Calu3 (cell line): ENCODE measurements around the gene POC1A. TPM values are rescaled to one million over a fixed set of nuclear protein-coding genes. Genes with fewer than 3 reads are reported as not detected.

Experiments used
- BruUV-seq: library from RNA; stranded (reverse); fragments of 400-500 nt; replicated peaks from 2 replicates; lab custom pipeline; 2021; lab: Mats Ljungman, UMichigan
- CTCF ChIA-PET: fragments of 300-600 bp; sonication (Branson Sonifier 250); formaldehyde crosslinking; loops from one replicate; lab custom pipeline; 2022; ENCODE audit warnings: antibody characterized with exemption; lab: Charles Lee
- DNase-seq: peaks from one replicate; pipeline ENCODE4 v3.0.0; 2022
- H3K27ac Mint-ChIP-seq: one replicate; pipeline ENCODE4 v1.8.0; 2022; ENCODE audit warnings: mixed read lengths; ENCODE audit not compliant: unreplicated experiment
- H3K27me3 Mint-ChIP-seq: one replicate; pipeline ENCODE4 v1.8.0; 2022; ENCODE audit warnings: mixed read lengths; ENCODE audit not compliant: unreplicated experiment
- H3K36me3 Mint-ChIP-seq: one replicate; pipeline ENCODE4 v1.8.0; 2022; ENCODE audit warnings: mild to moderate bottlenecking, moderate library complexity, mixed read lengths; ENCODE audit not compliant: insufficient read depth, unreplicated experiment
- H3K4me1 Mint-ChIP-seq: one replicate; pipeline ENCODE4 v1.8.0; 2022; ENCODE audit warnings: mild to moderate bottlenecking, low read depth, mixed read lengths; ENCODE audit not compliant: unreplicated experiment
- H3K4me3 Mint-ChIP-seq: one replicate; pipeline ENCODE4 v1.8.0; 2022; ENCODE audit warnings: mild to moderate bottlenecking, low read depth, moderate library complexity, mixed read lengths; ENCODE audit not compliant: unreplicated experiment
- H3K9me3 Mint-ChIP-seq: one replicate; pipeline ENCODE4 v1.8.0; 2022; ENCODE audit warnings: low read depth, mixed read lengths; ENCODE audit not compliant: unreplicated experiment
- CTCF ChIP-seq: fragments of 200-600 bp; IDR thresholded peaks from one replicate; pipeline ENCODE4 v1.8.0; 2022; ENCODE audit warnings: antibody characterized with exemption; ENCODE audit not compliant: unreplicated experiment
- intact Hi-C: fragments of 100-400 bp; cut with micrococcal nuclease; formaldehyde crosslinking; loops from one replicate; pipeline ENCODE4 v1.10.0; 2022; ENCODE audit not compliant: unreplicated experiment
- total RNA-seq: library from RNA; stranded (reverse); gene quantifications from 2 replicates; pipeline ENCODE4 v1.2.3, GENCODE V29; 2022

POC1A gene
- total RNA-seq, 1 experiment from 2014 or later: 26.9 TPM

- peaks cover 11% of the 10 kb centered on the region for H3K36me3 Mint-ChIP-seq
- H3K9me3 Mint-ChIP-seq: no peaks in the 10 kb centered on the region
- no peak for TF ChIP-seq CTCF
- no peak overlapping the region for H3K27ac Mint-ChIP-seq
- no peaks in the 10 kb centered on the region for H3K4me1 Mint-ChIP-seq
- no peak for DNase-seq
- H3K4me3 Mint-ChIP-seq: no peak overlapping the region
- no TSS peak for BruUV-seq
- intact Hi-C loops: loop anchor here (1.0 to 5.0 kb wide), 2 partner anchors 88 to 144 kb away; partner anchors contain the start of gene DUSP7
- CTCF ChIA-PET: no interaction called here
- no peaks in the 10 kb centered on the region for H3K27me3 Mint-ChIP-seq
Observed at GRCh38 chr3:52144796-52145735, 9.2 kb downstream of the POC1A start.

GRCh38 chr3:52144034-52144795, 10.0 kb downstream of the POC1A start:
- intact Hi-C loops: loop anchor here (1.0 to 5.0 kb wide), 2 partner anchors 87 to 143 kb away; partner anchors contain the start of gene DUSP7
- no TSS peak for BruUV-seq

GRCh38 chr3:52143616-52144015, 10.6 kb downstream of the POC1A start:
- Mint-ChIP-seq H3K4me1 (no peaks in the 10 kb centered on the region), H3K36me3 (peaks cover 11% of the 10 kb centered on the region), H3K4me3 (no peak overlapping the region), H3K27ac (no peak overlapping the region), H3K27me3 (no peaks in the 10 kb centered on the region), H3K9me3 (no peaks in the 10 kb centered on the region)
- DNase-seq: no peak
- intact Hi-C loops: loop anchor here (1.0 to 5.0 kb wide), 2 partner anchors 86 to 142 kb away; partner anchors contain the start of gene DUSP7
- CTCF ChIA-PET: interaction anchor here (1.0 kb wide), 1 partner anchor 90 kb away, joined by 3 read pairs; no protein-coding TSS in a partner anchor
- TF ChIP-seq CTCF: no peak
- no TSS peak for BruUV-seq

More at GRCh38 chr3:52144034-52144795, 10.0 kb downstream of the POC1A start:
- no peak overlapping the region for H3K4me3 Mint-ChIP-seq
- H3K27ac Mint-ChIP-seq: no peak overlapping the region
- CTCF ChIA-PET: no interaction called here
- no peaks in the 10 kb centered on the region for H3K27me3 Mint-ChIP-seq
- TF ChIP-seq CTCF: peak; percentile 94
- H3K4me1 Mint-ChIP-seq: no peaks in the 10 kb centered on the region
- peak; percentile 86 for DNase-seq
- no peaks in the 10 kb centered on the region for H3K9me3 Mint-ChIP-seq
- H3K36me3 Mint-ChIP-seq: peaks cover 11% of the 10 kb centered on the region

GRCh38 chr3:52143156-52143555, 11.1 kb downstream of the POC1A start:
- no TSS peak for BruUV-seq
- Mint-ChIP-seq H3K9me3 (no peaks in the 10 kb centered on the region), H3K27ac (no peak overlapping the region), H3K36me3 (peaks cover 11% of the 10 kb centered on the region), H3K4me3 (no peak overlapping the region), H3K27me3 (no peaks in the 10 kb centered on the region), H3K4me1 (no peaks in the 10 kb centered on the region)
- no peak for DNase-seq
- CTCF ChIA-PET: interaction anchor here (1.0 kb wide), 1 partner anchor 90 kb away, joined by 3 read pairs; no protein-coding TSS in a partner anchor
- intact Hi-C loops: loop anchor here (5.0 kb wide), 1 partner anchor 86 kb away; the partner anchor contains the start of gene DUSP7
- no peak for TF ChIP-seq CTCF
